GM21390 (cell line): Measurements from ENCODE around the gene HMCN1.

ENCODE experiments used
- ATAC-seq: cut with Tn5 transposase; IDR thresholded peaks from one replicate; pipeline ENCODE4 v1.9.1; 2021; ENCODE audit not compliant: unreplicated experiment

Gene HMCN1

DNA sequence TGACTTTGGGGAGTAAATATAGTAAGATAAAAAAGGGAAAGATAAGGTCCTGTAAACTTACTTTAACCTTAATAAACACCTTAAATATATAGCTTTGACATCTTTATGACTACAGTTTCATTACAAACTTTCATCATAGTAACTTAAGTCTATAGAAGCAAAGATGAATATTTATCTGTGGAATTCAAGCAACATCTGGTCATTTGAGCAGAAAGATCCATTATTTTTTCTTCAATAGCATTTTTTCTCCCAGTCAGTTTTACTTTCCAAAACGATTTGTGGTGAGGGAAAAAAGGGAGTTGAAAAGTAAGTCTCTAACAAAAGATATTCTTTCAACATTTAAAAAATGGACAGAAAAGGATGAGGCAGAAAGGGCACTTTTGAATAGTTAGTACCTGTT lies 69.0 kb downstream of the HMCN1 start:
- no peak for ATAC-seq

GRCh38 chr1:185804206-185804605 lies 70.0 kb downstream of the HMCN1 start:
- ATAC-seq: no peak

DNA sequence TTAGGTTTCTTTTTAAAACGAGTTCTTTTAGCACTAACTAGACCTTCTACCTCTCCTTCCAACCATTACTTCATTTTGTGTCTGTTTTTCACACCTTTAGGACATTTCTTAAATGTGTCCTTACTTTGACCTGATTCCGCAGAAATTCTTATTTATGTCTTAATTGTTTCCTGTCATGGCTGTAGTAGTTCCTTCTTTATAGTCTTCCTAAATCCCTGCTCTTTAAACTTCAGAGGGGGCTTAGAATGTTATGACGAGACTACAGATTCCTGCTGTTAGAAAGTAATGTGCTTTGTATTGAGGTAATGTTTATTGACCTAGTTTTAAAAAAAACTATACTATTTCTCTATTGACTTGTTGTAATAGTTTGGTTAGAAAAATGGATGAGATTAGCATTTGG lies 70.4 kb downstream of the HMCN1 start:
- ATAC-seq: no peak

GRCh38 chr1:185807275-185807674 lies 73.1 kb downstream of the HMCN1 start:
- no peak for ATAC-seq

GRCh38 chr1:185808631-185809030 lies 74.4 kb downstream of the HMCN1 start:
- ATAC-seq: no peak

DNA sequence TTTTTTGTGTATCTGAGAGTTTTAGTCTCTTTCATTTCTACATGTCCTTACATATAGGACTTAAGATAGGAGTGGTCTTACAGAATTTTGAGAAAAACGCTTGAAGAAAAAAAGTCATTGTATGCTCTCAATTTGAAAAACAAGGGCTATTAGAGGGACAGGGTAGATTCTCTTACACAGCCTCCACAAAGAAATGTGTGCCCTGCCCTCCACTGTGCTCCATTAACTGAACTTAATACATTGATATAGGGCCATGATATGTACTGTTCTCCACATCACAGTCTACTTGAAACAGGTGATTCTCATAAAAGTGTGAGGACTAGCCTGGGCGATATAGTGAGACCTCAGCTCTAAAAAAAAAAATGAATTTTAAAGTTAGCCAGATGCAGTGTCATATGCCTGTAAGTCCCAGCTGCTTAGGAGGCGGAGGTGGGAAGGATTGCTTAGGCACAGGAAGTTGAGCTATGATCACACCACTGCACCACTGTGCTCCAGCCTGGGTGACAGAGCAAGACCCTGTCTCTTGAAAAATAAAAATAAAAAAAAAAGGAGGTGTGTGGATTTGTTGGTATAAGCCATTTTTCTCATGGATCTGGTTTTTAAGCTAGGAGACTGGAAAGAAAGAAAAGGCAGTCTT lies 77.0 kb downstream of the HMCN1 start:
- no peak for ATAC-seq

- ATAC-seq: no peak
Observed at GRCh38 chr1:185812934-185813333, 78.7 kb downstream of the HMCN1 start.

- peak; percentile 74 for ATAC-seq
Observed at GRCh38 chr1:185813401-185813979, 79.3 kb downstream of the HMCN1 start.

DNA sequence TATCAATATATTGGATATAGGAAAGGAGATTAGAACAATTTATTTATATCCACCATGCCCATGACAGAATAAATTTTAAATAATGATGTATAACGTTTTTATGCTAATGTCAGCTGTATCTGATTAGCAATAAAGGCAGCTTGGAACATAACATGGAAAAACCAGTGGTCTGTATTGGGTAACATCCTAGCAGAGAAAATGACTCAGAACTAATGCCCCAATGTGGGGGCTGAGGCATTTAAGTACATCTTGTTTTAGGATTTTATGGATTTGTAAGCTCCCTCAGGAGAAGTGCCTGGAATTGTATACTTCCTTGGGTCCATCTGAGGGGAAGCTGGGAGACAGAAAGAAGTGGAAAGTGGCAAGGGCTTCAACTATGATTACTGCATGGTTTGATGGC lies 82.3 kb downstream of the HMCN1 start:
- ATAC-seq: no peak

DNA sequence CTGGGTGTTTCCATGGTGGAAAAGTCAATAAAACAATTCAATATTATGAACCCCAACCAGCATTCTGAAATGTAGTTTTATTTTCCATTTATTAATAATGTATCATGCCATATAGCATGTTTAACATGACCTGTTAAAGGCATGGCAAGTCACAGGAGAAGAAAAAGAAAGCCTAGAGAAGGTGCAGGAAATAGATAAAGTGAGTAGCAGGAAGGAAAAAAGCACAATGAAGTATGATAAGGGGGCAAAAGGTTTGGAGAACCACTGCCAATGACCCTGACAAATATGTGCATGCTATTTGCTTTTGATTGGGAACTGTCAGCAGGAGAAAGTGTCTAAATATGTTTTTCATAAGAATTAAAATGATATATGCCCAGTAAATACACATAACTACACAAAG lies 85.6 kb downstream of the HMCN1 start:
- no peak for ATAC-seq

GRCh38 chr1:185821612-185822385 lies 87.6 kb downstream of the HMCN1 start:
- no peak for ATAC-seq

GRCh38 chr1:185823467-185823866 lies 89.3 kb downstream of the HMCN1 start:
- ATAC-seq: no peak

- no peak for ATAC-seq
Observed at GRCh38 chr1:185824106-185824505, 89.9 kb downstream of the HMCN1 start.

DNA sequence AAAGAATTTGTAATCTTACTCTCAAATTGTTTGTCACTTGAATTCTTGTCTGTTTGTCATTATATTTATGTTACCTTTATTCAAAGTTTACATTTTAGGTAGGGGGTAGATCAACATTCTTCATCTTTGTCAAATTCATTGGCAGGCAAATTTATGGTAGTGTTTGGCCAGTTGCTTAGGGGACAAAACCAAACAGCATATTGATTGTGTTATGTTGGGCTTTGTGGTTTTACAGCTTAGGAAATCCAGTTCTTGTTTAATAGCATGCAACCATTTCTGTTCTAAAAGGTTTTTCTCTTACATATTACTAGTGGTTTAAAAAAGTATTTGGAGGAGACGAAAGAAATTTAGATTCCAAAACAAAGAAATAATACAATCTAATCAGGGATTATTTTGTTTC lies 91.4 kb downstream of the HMCN1 start:
- ATAC-seq: no peak

DNA sequence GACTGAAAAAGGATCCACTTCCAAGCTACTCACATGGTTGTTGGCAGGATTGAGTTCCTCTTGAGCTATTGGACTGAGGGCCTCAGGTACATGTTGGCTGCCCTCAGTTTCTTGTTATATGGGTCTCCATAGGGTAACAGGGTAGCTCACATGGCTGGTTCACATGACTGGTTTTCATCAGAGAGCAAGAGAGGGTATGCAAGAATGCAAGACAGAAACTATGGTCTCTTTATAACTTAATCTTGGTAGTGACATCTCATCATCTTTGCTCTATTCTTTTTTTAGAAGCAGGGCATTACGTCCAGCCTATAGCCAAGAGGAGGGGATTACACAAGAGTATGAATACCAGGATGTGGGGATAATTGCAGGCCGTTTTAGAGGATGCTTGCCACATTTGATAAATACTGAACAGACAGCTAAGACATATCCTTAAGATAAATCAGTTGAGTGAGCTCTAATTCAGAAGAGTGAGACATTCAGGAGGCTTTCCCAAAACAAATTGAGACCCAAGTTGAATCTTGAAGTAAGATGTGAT lies 100.2 kb downstream of the HMCN1 start:
- no peak for ATAC-seq

- ATAC-seq: no peak
Observed at GRCh38 chr1:185835191-185835590, 101.0 kb downstream of the HMCN1 start.

DNA sequence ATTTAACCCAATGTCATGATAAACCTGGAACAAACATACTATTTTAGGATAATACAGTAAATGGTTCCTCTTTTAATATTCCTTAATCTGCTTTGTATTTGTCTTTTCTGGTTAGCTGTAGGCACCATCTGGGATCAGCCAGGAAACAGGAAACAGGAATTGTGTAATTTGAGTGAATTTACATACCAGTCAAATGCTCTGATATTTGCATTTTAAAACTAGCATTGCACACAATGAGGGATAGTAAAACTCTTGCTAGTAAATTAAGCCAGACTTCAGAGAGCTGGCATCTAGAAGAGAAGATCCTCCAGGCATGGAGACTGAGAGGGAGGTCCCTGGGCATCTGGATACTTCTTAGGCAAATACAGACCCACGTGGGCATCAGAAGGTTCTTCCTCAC lies 103.5 kb downstream of the HMCN1 start:
- ATAC-seq: no peak

DNA sequence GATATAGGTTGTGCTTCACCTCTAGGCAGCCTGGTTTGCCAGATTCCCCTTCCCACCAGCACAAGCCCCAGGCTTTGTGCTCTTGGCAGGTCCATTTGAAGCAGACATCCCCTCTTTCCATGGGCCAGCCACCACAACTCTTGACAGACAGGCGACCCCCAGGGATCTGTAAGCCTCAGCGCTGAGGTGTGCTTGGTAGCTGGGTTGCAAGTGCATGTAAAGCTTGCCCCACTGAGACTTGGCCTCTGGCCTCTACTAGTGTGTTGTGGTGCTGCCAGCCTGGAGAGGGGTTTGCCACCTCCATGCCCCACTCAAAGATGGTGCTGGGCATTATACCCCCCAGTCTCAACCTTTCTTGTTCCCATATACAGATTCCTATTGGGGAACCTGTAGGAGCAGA lies 103.9 kb downstream of the HMCN1 start:
- no peak for ATAC-seq

- ATAC-seq: no peak
Observed at GRCh38 chr1:185840880-185841279, 106.7 kb downstream of the HMCN1 start.

- no peak for ATAC-seq
Observed at GRCh38 chr1:185843297-185843869, 109.2 kb downstream of the HMCN1 start.

- ATAC-seq: no peak
Observed at GRCh38 chr1:185843986-185844385, 109.8 kb downstream of the HMCN1 start.
